Transverse colon (tissue), 4 donors: ENCODE measurements around the gene HTRA3. TPM values are rescaled to one million over a fixed set of nuclear protein-coding genes. Genes with fewer than 3 reads are reported as not detected.

Experiments
- DNase-seq: peaks from one replicate; pipeline ENCODE4 v3.0.0-alpha.2; 2019
- H3K27ac ChIP-seq, 4 donors: fragments of 200-600 bp; sonication (generic); 2 replicates each; pipeline ENCODE4 v1.5.1; 2016 to 2018; ENCODE audit warnings: inconsistent platforms in 4 of 4
- H3K27me3 ChIP-seq: fragments of 200-600 bp; sonication (generic); 2 replicates; pipeline ENCODE4 v1.5.1; 2017; ENCODE audit warnings: inconsistent platforms
- H3K36me3 ChIP-seq, 4 donors: fragments of 200-600 bp; sonication (generic); 2 replicates each; pipeline ENCODE4 v1.5.1; 2017 to 2019; ENCODE audit warnings: inconsistent platforms in 4 of 4
- H3K4me1 ChIP-seq, 4 donors: fragments of 200-600 bp; sonication (generic); 2 replicates each; pipeline ENCODE4 v1.5.1; 2017 to 2020; ENCODE audit warnings: inconsistent platforms in 4 of 4
- H3K4me3 ChIP-seq, 4 donors: fragments of 200-600 bp; sonication (generic); 1 replicate in 1 of 4; 2 replicates in 3 of 4; pipeline versions ENCODE4 v1.5.1 to v1.6.1; 2017 to 2019; ENCODE audit warnings: inconsistent platforms in 4 of 4
- H3K9me3 ChIP-seq, 2 donors: fragments of 200-600 bp; sonication (generic); 2 replicates each; pipeline ENCODE4 v1.5.1; 2017 to 2019; ENCODE audit warnings: inconsistent platforms in 2 of 2
- CTCF ChIP-seq, 5 experiments: fragments of 200-600 bp in 3 of 5; fragments of 450-650 bp in 2 of 5; sonication (generic) in 3 of 5; IDR thresholded peaks; 1 replicate in 2 of 5; 2 replicates in 3 of 5; pipeline ENCODE4 v1.5.1; 2016 to 2017; ENCODE audit warnings: antibody characterized with exemption in 5 of 5, inconsistent platforms in 3 of 5, mild to moderate bottlenecking in 2 of 5, moderate library complexity in 1 of 5
- EP300 ChIP-seq: sonication (generic); formaldehyde crosslinking; IDR thresholded peaks from one replicate; pipeline ENCODE4 v1.6.1; 2017; ENCODE audit warnings: antibody characterized with exemption, low read depth
- POLR2A ChIP-seq: fragments of 450-650 bp; IDR thresholded peaks from one replicate; pipeline ENCODE4 v1.6.1; 2016; ENCODE audit warnings: antibody characterized with exemption, mild to moderate bottlenecking, moderate library complexity
- POLR2AphosphoS5 ChIP-seq, 3 donors: sonication (generic); formaldehyde crosslinking; IDR thresholded peaks; one replicate each; pipeline ENCODE4 v1.6.1; 2016; ENCODE audit warnings: antibody characterized with exemption in 3 of 3
- WGBS, 2 donors: methylation state at CpG; one replicate each; pipeline ENCODE4 v1.1.5; 2018; ENCODE audit warnings: low coverage in 1 of 2; 5-methylcytosine and 5-hydroxymethylcytosine counted together
- in situ Hi-C, 4 donors: fragments of 200-750 bp; cut with MboI; loops; one replicate each; pipeline versions ENCODE4 v1.15.0 to v1.15.1; 2017; ENCODE audit warnings: low sequenced_read_pairs in 3 of 4, low pct_ligation_motif_present in 1 of 4, low pct_unique_long_range_greater_than_20kb in 1 of 4
- intact Hi-C: fragments of 100-400 bp; cut with DNase I; formaldehyde crosslinking; loops from one replicate; pipeline ENCODE4 v1.15.1; 2023; ENCODE audit warnings: low total_unique reads
- total RNA-seq, 4 donors: library from RNA; depleted of rRNA; stranded (reverse); fragments of >200 nt; gene quantifications; one replicate each; pipeline ENCODE4 v1.1.0, GENCODE V29; 2016

HTRA3 gene
- total RNA-seq, 4 donors from 2014 or later: 1.5 to 11.9 (median 6.5) TPM

DNA sequence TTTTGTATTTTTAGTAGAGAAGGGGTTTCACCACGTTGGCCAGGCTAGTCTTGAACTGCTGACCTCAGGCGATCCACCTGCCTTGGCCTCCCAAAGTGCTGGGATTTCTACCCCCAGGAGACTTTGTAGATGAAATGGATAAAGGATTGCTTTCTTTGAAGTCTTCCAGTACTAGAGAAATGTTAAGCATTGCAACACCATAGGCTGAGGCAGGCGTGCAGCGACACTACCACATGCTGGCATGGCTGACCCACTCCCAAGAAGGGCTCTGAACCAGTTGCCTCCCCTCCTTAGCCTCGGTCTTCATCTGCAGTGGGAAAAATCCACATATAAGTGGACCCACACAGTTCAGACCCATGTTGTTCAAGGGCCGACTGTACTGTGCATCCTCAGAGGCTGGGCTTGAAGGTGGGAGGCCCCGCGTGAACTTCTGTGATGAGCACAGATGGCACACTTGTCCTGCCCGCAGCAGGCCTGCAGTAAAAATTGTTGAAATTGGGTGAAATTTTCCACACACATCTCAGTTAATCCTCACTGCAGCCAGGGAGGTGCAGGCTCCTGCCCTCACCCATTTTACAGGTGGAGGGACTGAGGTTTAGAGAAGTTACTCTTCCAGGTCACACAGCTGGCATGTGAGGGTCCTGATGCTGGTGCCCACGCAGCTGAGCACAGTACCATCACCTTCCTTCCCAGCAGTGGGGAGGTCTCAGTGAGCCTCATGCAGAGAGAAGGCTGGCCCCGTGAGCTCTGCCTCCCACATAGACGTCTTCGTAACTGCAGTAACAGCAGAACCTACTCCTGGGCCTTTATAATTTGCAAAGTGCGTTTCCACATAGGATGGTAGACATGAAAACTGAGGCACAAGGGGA is 35.5 kb downstream of the HTRA3 start:
- no peak for DNase-seq
- Histone ChIP-seq H3K36me3 (no peaks in the 10 kb centered on the region), H3K4me3 (no peak overlapping the region), H3K4me1 (peaks cover 0 to 3% (median 0%) of the 10 kb centered on the region in 4 donors), H3K27ac (no peak overlapping the region), H3K9me3 (no peaks in the 10 kb centered on the region), H3K27me3 (no peaks in the 10 kb centered on the region)
- TF ChIP-seq EP300: no peak
- TF ChIP-seq POLR2A: no peak
- TF ChIP-seq POLR2AphosphoS5 (IDR thresholded peaks at IDR 0.05): no peak
- no peak for TF ChIP-seq CTCF (IDR thresholded peaks at IDR 0.05)
- in situ Hi-C loops (no loop called here), intact Hi-C loops (no loop called here)
- 84 to 93% methylated on average over 5 to 14 of the region's 14 CpGs for WGBS, 2 donors

- peak; percentile 8 for DNase-seq
- Histone ChIP-seq H3K27me3 (no peaks in the 10 kb centered on the region), H3K9me3 (no peaks in the 10 kb centered on the region), H3K36me3 (no peaks in the 10 kb centered on the region), H3K27ac (no peak overlapping the region), H3K4me1 (peaks cover 0 to 3% (median 0%) of the 10 kb centered on the region in 4 donors), H3K4me3 (no peak overlapping the region)
- intact Hi-C loops (no loop called here), in situ Hi-C loops (no loop called here)
- TF ChIP-seq CTCF (IDR thresholded peaks at IDR 0.05) (no peak), POLR2AphosphoS5 (IDR thresholded peaks at IDR 0.05) (no peak), POLR2A (no peak), EP300 (no peak)
- 85 to 88% methylated on average over 3 to 35 of the region's 35 CpGs for WGBS, 2 donors
Measured at GRCh38 chr4:8305851-8306471, 36.4 kb downstream of the HTRA3 start.

DNA sequence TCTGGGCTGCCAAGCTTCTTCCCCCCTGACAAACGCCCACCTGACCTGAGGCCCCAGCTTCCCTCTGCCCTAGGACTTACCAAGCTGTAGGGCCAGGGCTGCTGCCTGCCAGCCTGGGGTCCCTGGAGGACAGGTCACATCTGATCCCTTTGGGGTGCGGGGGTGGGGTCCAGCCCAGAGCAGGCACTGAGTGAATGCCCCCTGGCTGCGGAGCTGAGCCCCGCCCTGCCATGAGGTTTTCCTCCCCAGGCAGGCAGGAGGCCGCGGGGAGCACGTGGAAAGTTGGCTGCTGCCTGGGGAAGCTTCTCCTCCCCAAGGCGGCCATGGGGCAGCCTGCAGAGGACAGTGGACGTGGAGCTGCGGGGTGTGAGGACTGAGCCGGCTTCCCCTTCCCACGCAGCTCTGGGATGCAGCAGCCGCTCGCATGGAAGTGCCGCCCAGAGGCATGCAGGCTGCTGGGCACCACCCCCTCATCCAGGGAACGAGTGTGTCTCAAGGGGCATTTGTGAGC is 37.0 kb downstream of the HTRA3 start:
- H3K36me3 ChIP-seq: no peaks in the 10 kb centered on the region
- peaks cover 0 to 3% (median 0%) of the 10 kb centered on the region in 4 donors for H3K4me1 ChIP-seq
- no peaks in the 10 kb centered on the region for H3K9me3 ChIP-seq
- in situ Hi-C loops (no loop called here), intact Hi-C loops (no loop called here)
- DNase-seq: peak; percentile 6
- no peak for TF ChIP-seq CTCF (IDR thresholded peaks at IDR 0.05)
- no peak overlapping the region for H3K4me3 ChIP-seq
- H3K27me3 ChIP-seq: no peaks in the 10 kb centered on the region
- 51% methylated on average over 13 of the region's 16 CpGs; no CpG with 5 or more reads in 1 of the 2 donors for WGBS, 2 donors
- no peak overlapping the region for H3K27ac ChIP-seq

DNA sequence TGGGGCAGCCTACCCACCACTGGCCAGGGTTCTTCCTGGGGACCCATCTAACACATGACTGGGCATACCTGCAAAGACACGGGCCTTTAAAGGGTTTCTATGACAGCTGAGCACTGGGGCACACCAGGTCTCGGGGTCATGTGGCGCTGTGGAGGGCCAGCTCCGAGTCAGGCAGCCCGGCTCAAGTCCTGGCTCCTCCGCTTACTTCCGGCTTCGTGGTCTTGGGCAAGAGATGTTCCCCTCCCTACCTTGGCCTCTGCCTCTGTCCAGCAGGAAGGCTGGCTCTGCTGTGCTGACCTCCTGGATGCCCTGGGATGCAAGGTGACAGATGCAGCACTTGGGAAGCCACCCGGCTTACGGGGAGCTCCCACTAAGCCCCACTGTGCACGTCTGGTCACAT is 37.6 kb downstream of the HTRA3 start:
- Histone ChIP-seq H3K9me3 (no peaks in the 10 kb centered on the region), H3K4me3 (no peak overlapping the region), H3K27me3 (no peaks in the 10 kb centered on the region), H3K4me1 (peaks cover 0 to 3% (median 0%) of the 10 kb centered on the region in 4 donors), H3K36me3 (no peaks in the 10 kb centered on the region), H3K27ac (no peak overlapping the region)
- no peak for DNase-seq
- 86% methylated on average over 11 of the region's 11 CpGs; no CpG with 5 or more reads in 1 of the 2 donors for WGBS, 2 donors
- TF ChIP-seq POLR2AphosphoS5 (IDR thresholded peaks at IDR 0.05) (no peak), POLR2A (no peak), EP300 (no peak), CTCF (IDR thresholded peaks at IDR 0.05) (no peak)
- intact Hi-C loops: no loop called here
- in situ Hi-C loops: no loop called here
